ENCODE data around the gene USP9X.

- TF ChIP-seq GATA2 (IDR thresholded peaks at IDR 0.05; ENCODE audit: low read depth, low read length) (no peak), GATA3 (IDR thresholded peaks at IDR 0.05; ENCODE audit: low read depth, low read length) (no peak)
Measured at GRCh38 chrX:41043196-41043595, 42.0 kb upstream of the USP9X start.
